ENCODE measurements around the gene PSMD1.

DNA sequence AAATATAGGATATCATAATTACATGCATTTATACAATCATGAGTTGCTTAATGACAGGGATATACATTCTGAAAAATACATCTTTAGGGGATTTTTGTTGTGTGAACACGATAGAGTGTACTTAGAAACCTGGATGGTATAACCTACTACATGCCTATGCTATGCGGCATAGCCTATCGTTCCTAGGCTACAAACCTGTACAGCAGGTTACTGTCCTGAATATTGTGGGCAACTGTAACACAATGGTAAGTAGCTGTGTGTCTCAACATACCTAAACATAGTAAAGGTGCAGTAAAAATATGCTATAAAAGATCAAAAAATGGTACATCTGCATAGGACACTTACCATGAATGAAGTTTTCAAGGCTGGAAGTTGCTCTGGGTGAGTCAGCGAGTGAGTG, 12.9 kb upstream of the PSMD1 start:
- TF ChIP-seq, protein P1, sequence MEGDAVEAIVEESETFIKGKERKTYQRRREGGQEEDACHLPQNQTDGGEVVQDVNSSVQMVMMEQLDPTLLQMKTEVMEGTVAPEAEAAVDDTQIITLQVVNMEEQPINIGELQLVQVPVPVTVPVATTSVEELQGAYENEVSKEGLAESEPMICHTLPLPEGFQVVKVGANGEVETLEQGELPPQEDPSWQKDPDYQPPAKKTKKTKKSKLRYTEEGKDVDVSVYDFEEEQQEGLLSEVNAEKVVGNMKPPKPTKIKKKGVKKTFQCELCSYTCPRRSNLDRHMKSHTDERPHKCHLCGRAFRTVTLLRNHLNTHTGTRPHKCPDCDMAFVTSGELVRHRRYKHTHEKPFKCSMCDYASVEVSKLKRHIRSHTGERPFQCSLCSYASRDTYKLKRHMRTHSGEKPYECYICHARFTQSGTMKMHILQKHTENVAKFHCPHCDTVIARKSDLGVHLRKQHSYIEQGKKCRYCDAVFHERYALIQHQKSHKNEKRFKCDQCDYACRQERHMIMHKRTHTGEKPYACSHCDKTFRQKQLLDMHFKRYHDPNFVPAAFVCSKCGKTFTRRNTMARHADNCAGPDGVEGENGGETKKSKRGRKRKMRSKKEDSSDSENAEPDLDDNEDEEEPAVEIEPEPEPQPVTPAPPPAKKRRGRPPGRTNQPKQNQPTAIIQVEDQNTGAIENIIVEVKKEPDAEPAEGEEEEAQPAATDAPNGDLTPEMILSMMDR (IDR thresholded peaks at IDR 0.05), result no peak
- TF ChIP-seq POLR2A (IDR thresholded peaks at IDR 0.05), result no peak
